GM18858 (cell line): ENCODE data around the gene SPAG4.
A peak's percentile ranks its signal among the peaks of the same experiment; 100 is the strongest.

Source experiments
- ATAC-seq: cut with Tn5 transposase; IDR thresholded peaks from one replicate; pipeline ENCODE4 v1.9.1; 2021; ENCODE audit not compliant: unreplicated experiment

The SPAG4 gene

GRCh38 chr20:35615667-35616464, at the start of gene SPAG4:
SPAG4 (plus strand) TSS chr20:35615829; CDS start chr20:35616004, 175 bp downstream.
- peak; percentile 60 for ATAC-seq

GRCh38 chr20:35568645-35569044, 47.0 kb upstream of the SPAG4 start:
- no peak for ATAC-seq

- no peak for ATAC-seq
Measured at GRCh38 chr20:35571555-35571954, 44.1 kb upstream of the SPAG4 start.

GRCh38 chr20:35572838-35573237, 42.8 kb upstream of the SPAG4 start:
- no peak for ATAC-seq

GRCh38 chr20:35575958-35576357, 39.7 kb upstream of the SPAG4 start:
- ATAC-seq, result no peak

- no peak for ATAC-seq
Measured at GRCh38 chr20:35576816-35577215, 38.8 kb upstream of the SPAG4 start.

- no peak for ATAC-seq
Measured at GRCh38 chr20:35578469-35578868, 37.2 kb upstream of the SPAG4 start.

- no peak for ATAC-seq
Measured at GRCh38 chr20:35579196-35579595, 36.4 kb upstream of the SPAG4 start.

GRCh38 chr20:35582131-35582530, 33.5 kb upstream of the SPAG4 start:
- ATAC-seq, result no peak

- ATAC-seq, result no peak
Measured at GRCh38 chr20:35582741-35583404, 32.8 kb upstream of the SPAG4 start.

GRCh38 chr20:35583636-35584560, 31.7 kb upstream of the SPAG4 start:
- ATAC-seq, result no peak

GRCh38 chr20:35586751-35587425, 28.7 kb upstream of the SPAG4 start:
- ATAC-seq, result no peak

GRCh38 chr20:35587436-35587835, 28.2 kb upstream of the SPAG4 start:
- ATAC-seq, result no peak

- no peak for ATAC-seq
Measured at GRCh38 chr20:35588397-35588796, 27.2 kb upstream of the SPAG4 start.

GRCh38 chr20:35592339-35592974, 23.2 kb upstream of the SPAG4 start:
- ATAC-seq, result no peak

- no peak for ATAC-seq
Measured at GRCh38 chr20:35595456-35595855, 20.2 kb upstream of the SPAG4 start.

GRCh38 chr20:35595901-35596300, 19.7 kb upstream of the SPAG4 start:
- ATAC-seq, result no peak

GRCh38 chr20:35597186-35597585, 18.4 kb upstream of the SPAG4 start:
- ATAC-seq, result no peak

- no peak for ATAC-seq
Measured at GRCh38 chr20:35598476-35598875, 17.2 kb upstream of the SPAG4 start.
